Measurements from ENCODE around the gene CDC73.

Gene CDC73

GRCh38 chr1:193121616-193122593, at the start of gene CDC73:
TSS of gene CDC73 (plus strand) at chr1:193122031. CDS start at chr1:193122201, 170 bp downstream.
- peak; percentile 90 for DNase-seq (ENCODE audit: low read depth in 2 of 2)

DNA sequence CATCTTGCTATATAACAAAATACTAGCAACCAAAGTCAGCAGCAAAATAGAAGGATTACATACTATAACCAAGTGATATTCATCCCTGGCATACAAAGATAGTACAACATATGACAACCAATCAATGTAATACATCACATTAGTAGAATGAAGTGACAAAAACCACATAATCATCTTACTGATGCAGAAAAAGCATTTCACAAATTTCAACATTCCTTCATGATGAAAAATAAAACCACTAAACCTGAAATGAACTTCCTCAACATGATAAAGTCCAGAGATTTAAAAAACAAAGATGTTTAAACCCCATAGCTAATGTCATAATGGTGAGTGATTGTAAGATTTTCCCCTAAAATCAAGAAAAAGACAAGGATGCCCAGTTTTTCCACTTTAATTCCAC, 43.8 kb upstream of the CDC73 start:
- peak; percentile 15 to 28 for DNase-seq (ENCODE audit: low read depth in 2 of 2)

DNA sequence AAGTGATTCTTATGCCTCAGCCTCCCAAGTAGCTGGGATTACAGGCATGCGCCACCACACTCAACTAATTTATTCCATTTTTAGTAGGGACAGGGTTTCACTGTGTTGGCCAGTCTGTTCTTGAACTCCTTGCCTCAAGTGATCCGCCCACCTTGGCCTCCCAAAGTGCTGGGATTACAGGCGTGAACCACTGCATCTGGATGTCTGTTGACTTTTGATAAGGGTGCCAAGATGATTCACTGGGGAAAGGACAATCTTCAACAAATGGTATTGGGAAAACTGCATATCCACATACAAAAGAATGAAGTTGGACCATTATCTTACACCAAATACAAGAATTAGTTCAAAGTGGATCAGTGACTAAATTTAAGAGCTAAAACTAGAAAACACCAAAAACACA, 42.6 kb upstream of the CDC73 start:
- DNase-seq (ENCODE audit: low read depth in 2 of 2) = no peak

- no peak for DNase-seq (ENCODE audit: low read depth in 2 of 2)
These were observed 38.3 kb upstream of the CDC73 start for GRCh38 chr1:193083365-193084088.

GRCh38 chr1:193085263-193085662, 36.6 kb upstream of the CDC73 start:
- no peak for DNase-seq (ENCODE audit: low read depth in 2 of 2)

DNA sequence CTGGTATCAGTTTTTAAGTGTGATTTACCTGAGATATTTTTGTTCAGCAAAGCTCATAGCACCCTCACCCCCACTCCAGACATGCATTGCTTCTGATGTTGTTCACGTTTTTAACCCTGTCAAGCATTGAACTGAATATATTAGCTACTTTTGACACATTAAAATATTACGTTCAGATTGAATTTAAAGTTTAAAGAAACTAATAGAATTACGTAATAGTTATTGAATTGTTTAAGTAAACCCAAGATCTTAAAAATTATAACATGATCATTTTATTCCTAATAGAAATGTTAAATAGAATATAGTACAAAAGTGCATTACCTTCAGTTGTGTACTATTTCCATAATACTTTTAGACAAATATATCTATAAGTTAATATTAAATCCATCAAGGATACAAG, 35.5 kb upstream of the CDC73 start:
- DNase-seq (ENCODE audit: low read depth in 2 of 2) = no peak

DNA sequence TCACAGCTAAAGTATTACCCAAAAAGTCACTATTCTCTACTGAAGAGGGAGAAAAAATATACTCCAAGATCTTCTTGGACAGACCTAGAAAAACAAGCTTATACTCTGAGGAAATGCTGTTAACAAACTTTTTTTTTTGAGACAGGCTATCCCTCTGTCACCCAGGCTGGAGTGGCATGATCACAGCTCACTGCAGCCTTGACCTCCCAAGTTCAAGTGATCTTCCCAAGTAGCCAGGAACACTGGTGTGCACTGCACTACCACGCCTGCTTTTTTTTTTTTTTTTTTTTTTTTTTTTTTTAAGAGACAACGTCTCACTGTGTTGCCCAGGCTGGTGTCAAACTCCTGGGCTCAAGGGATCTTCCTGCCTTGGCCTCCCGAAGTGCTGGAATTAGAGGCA, 33.9 kb upstream of the CDC73 start:
- no peak for DNase-seq (ENCODE audit: low read depth in 2 of 2)

GRCh38 chr1:193090865-193091264, 31.0 kb upstream of the CDC73 start:
- DNase-seq (ENCODE audit: low read depth in 2 of 2) = no peak

DNA sequence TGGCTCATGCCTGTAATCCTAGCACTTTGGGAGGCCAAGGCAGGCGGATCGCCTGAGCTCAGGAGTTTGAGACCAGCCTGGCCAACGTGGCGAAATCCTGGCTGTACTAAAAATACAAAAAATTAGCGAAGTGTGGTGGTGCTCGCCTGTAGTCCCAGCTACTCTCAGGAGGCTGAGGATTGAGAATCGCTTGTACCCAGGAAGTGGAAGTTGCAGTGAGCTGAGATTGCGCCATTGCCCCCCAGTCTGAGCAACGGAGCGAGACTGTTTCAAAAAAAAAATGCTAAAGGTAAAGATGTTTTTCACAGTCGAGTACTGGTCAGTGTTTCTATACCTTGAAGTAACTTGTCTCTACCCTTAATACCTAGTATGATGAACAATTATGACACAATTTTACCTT, 27.7 kb upstream of the CDC73 start:
- DNase-seq (ENCODE audit: low read depth in 2 of 2) = no peak

- DNase-seq (ENCODE audit: low read depth in 2 of 2) = no peak
These were observed 19.2 kb upstream of the CDC73 start for GRCh38 chr1:193102662-193103061.

DNA sequence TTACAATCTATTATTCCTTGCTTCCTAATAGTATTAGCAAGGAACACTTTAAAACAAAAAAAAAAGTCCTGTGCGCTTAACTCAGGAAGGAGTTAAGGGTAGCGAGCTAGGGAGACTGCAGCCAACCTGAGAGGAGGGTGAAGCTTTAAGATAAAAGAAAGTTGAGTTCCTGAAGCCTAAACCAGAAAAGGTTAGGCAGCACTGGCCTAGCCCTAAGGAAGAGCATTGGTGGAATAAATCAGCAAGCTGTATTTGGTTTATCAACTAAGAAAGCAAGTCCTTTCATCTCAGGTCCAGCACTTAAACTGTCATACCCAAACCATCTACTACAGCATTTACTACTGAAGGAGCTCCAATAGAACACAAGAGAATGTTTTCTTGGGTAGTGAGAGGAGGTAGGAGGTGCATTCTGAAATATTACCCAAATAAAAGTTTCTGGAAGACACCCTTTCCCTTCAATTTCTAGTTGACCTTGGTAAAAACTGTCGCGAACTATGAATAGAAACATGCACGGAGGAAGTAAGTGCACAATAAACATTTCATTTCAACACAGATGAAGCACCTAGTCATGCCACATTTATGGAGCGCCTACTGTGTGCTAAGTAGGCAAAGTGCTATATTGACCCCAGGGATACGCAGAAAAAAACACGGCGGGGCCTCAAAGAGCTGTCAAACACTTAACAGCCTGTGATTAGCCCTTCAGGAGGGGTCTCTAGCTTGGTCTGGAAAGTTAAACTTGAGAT, 17.9 kb upstream of the CDC73 start:
- DNase-seq (ENCODE audit: low read depth in 2 of 2) = no peak

- no peak for DNase-seq (ENCODE audit: low read depth in 2 of 2)
These were observed 17.3 kb upstream of the CDC73 start for GRCh38 chr1:193104502-193104906.

DNA sequence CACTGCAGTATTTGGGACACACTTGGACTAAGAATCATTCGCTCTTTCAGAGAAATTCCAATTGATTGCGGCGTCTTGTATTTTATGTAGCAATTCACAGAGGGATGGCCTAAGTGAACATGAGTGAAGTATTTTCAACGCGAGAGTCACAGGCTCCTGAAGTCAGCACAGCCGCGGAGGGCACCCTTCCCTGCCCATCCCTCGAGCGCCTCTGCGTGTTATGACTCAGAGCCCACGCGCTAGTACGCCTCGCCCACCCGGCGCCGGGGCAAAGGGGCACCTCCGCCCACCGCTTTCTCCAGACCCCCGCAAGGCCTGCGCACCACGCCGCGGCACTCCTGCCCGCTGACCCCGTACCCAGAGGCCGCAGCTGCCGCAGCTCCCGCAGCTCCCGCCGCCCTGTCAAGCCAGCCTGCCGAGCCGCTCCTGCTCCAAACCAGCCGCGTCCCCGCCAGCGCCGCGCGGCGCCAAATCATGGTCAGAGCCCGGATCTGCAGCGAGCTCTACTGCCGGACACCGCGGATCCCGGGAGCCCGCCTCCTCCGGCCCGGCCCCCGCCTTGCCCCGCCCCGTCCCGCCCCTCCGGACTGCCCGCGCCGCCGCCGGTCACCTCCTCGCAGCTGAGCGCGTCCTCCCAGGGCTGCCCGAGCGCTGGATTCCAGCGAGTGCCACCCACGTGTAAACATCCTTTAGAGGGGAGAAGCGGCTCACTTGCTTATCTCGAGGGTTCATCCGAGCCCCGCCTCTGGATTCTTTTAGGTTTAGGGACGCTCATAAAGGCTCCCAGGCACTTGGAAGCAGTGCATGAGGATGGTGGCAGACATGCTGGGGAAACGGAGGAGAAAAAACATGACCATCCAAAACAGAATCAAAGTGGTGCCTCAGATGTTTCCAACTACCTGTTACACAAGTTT, 16.7 kb upstream of the CDC73 start, which contains the start of gene GLRX2:
GLRX2 (minus strand) TSS at position 508 of the 914 bp plus-strand sequence; CDS start at position 476, 32 bp downstream.
- DNase-seq (ENCODE audit: low read depth in 2 of 2) = peak; percentile 38 to 51

DNA sequence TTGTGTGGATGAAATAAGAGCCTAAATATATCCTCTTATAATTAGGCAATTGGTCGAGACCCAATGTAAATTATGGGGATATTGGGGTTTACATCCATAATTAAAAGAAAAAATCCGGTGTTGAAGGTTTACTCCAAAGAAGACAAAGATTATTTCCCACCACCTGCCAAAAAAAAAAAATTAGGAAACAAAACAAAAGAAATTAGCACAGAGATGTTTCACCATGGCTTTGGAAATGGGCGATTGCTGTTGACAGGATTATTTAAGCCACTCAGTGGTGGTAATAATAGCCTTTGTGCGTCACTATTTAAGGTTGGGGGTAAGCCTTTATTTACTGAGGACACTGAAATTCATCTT, 16.0 kb upstream of the CDC73 start:
- no peak for DNase-seq (ENCODE audit: low read depth in 2 of 2)

DNA sequence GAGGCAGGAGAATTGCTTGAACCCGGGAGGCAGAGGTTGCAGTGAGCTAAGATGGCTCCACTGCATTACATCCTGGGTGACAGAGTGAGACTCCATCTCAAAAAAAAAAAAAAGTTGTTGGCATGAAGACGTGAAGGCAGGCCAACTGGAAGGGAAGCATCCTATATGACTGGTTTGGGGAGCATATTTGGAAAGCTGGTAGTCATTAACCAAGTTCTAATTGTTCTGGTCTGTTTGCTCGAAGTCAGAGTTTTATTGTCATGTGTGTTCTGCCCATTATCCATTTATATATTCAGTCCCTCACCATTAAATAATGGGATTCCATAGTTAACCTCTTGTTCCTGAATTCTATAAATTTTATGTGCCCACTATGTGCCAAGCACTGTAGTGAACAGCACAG, 13.4 kb upstream of the CDC73 start:
- no peak for DNase-seq (ENCODE audit: low read depth in 2 of 2)

DNA sequence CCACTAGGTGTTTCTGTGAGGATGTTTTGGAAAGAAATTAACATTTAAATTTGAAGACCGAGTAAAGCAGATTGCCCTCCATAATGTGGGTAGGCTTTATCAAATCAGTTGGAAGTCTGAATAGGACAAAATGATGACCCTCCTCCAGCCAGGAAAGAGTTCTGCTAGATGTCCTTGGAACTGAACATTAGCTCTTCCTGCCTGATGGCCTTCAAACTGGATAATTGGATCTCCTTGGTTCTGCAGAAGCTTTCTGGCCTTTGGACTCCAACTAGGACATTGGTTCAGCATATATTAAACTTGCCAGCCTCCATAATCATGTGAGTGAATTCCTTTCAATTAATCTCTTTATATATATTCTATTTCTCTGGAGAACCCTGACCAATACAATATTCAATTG, 12.2 kb upstream of the CDC73 start:
- no peak for DNase-seq (ENCODE audit: low read depth in 2 of 2)

DNA sequence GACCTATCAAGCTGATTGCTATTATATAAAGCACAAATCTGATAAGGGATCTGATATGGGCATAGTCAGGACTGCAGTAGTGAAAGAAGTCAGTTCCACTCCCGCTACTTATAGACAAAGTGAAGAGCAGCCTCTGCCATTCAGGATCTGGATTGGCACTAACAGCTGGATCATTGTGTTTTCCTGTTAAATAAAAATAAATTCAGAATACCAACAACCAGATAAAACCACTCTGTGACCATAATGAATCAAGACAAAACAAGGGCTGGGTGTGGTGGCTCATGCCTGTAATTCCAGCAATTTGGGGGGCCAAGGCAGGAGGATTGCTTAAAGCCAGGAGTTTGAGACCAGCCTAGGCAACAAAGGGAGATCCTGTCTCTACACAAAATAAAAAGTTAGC, 11.6 kb upstream of the CDC73 start:
- DNase-seq (ENCODE audit: low read depth in 2 of 2) = no peak

GRCh38 chr1:193110864-193111263, 11.0 kb upstream of the CDC73 start:
- DNase-seq (ENCODE audit: low read depth in 2 of 2) = no peak

GRCh38 chr1:193111641-193112090, 10.2 kb upstream of the CDC73 start:
- peak; percentile 59 to 65 for DNase-seq (ENCODE audit: low read depth in 2 of 2)

DNA sequence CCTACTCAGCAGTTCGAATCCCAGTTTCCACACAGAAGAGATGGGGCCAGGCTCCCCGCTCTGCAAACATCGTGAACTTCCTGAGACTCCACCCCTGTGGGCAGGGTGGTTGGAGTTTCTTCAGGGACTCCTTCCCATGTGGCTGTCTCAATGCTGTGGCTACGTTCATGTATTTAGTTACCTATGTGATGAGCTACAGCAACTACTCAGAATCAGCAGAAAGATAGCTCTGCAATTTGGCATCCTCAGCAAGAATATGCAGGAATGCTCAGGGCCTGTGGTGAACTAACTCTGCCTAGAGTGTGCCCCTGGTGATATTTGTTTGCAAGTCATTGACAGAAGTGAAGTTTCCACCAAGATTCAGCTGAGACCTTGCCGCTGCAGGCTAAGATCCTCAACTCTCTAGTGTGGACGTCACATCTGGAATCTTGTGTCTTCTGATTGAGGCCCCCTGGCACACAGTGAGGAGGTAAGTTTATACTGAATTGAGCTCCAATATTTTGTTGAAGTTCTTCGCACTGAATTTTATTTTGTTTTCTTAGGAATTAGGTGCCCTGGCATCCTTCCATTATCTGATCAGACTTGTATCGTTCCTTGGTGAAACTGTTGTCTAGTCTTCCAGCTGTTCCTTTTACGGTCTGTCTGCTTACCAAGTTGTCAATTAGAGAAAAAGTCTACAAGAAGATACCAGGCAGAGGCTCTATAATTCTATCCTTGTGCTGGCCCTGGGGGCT, 8.4 kb upstream of the CDC73 start:
- no peak for DNase-seq (ENCODE audit: low read depth in 2 of 2)

All from fibroblast of skin of left biceps (primary cell).